ENCODE results near the gene ANKRD6.
"Not testable (repeated sequence)": the region's sequence is repeated elsewhere in the genome, so short reads cannot be mapped to it uniquely, and the experiment has no call there.

ANKRD6 gene

DNA sequence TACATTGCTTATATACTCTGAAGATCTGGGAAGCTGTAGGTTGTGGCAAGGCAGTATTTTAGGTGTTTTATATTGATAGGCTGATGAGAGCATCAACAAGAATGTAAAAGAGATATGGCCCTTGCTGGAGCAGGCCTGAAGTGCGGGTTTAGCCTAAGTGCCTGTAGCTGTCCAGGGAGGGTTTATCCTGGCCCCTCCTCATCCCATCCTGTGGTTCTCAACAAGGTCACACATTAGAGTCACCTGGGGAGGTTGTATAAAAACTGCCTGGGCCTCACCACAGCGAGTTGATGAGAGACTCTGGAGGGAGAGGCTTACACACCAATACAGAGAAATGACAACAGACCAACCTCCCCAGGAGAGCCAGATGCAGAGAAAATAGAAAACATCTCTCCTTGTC lies 157.2 kb downstream of the ANKRD6 start:
- FAIRE-seq (no peak), DNase-seq (ENCODE audit: insufficient read length, low spot score) (no peak)

DNA sequence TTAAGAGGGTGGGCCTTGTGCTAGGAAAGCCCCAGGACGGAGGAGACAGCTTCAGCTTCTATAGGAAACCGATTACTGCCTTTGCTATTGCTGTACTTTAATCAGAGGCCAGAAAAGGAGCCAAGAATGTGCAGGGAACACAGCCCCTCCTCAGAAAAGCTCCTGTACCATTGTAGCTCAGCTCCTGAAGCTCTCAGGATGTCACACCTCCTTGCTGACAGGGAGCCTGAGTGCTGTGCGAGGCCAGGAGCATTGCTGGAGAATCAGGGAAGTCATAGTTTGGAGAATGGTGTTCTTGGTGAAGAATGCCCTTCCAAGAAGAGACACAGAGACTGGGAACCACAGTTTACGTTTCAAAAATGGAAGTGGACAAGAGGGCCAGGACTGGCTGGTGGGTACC lies 158.8 kb downstream of the ANKRD6 start:
- FAIRE-seq (no peak), DNase-seq (ENCODE audit: insufficient read length, low spot score) (no peak)

GRCh38 chr6:89596056-89596455 lies 163.1 kb downstream of the ANKRD6 start:
- no peak for DNase-seq (ENCODE audit: insufficient read length, low spot score)
- no peak for FAIRE-seq

GRCh38 chr6:89596484-89596883 lies 163.5 kb downstream of the ANKRD6 start:
- FAIRE-seq, result no peak
- DNase-seq (ENCODE audit: insufficient read length, low spot score), result no peak

DNA sequence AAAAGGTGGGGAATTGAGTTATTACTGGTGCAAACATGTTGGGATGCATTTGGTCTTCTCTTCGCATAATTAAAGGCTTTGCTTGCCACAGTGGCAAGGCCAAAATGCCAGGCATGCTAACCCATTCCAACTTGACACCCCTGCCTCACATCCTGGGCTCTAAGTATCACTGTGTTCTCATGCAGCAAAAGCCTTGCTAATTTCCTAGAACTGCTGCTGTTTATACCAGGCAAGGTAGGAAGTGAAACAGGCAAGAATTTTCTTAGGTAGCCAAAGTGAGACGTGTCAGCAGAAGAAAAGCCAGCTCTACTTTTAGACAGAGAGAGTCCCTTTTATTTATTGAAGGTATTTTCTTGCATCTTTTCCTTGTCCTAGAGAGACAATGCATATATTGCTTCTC lies 164.4 kb downstream of the ANKRD6 start:
- no peak for DNase-seq (ENCODE audit: insufficient read length, low spot score)
- FAIRE-seq, result no peak

DNA sequence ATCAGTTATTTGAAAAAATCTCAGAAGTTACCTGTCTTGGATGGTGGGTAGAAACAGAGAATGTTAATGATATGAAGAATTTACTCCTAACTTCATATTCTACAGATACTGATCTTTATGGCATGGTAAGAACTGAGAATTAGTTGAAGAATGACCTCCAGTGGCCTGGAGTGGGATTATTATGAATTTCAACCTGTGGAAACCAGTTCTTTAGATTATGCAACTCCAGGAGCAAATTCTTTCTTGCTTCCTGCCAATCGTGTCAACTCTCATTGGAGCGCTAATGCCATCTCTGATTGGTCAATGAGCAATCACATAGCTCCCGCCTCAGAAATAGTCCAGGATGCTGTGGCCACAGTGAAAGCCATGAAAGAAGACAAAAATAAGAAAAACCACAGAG lies 165.0 kb downstream of the ANKRD6 start:
- peak; percentile 53 for DNase-seq (ENCODE audit: insufficient read length, low spot score)
- FAIRE-seq, result no peak

- FAIRE-seq (no peak), DNase-seq (ENCODE audit: insufficient read length, low spot score) (no peak)
Observed at GRCh38 chr6:89599727-89600126, 166.8 kb downstream of the ANKRD6 start.

GRCh38 chr6:89602166-89602565 lies 169.2 kb downstream of the ANKRD6 start:
- no peak for FAIRE-seq
- no peak for DNase-seq (ENCODE audit: insufficient read length, low spot score)

- DNase-seq (ENCODE audit: insufficient read length, low spot score) (no peak), FAIRE-seq (no peak)
Observed at GRCh38 chr6:89604653-89605052, 171.7 kb downstream of the ANKRD6 start.

DNA sequence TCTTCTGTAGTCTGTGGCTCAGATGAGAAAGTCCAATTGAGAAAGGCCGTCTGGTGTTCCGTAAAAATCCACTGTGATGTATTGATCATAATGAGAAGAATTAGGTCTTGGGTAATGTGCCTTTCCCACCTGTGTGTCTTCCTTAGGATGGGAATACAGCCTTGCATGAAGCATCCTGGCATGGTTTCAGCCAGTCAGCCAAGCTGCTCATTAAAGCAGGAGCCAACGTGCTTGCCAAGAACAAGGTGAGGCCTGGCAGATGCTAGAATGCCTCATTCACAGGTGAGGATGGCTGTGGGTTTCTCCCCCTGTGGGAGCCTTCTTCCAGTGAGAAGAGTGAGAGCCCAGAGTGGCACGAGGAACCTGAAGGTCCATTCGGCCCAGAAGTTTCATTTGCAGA lies 172.9 kb downstream of the ANKRD6 start:
- no peak for DNase-seq (ENCODE audit: insufficient read length, low spot score)
- FAIRE-seq, result no peak

DNA sequence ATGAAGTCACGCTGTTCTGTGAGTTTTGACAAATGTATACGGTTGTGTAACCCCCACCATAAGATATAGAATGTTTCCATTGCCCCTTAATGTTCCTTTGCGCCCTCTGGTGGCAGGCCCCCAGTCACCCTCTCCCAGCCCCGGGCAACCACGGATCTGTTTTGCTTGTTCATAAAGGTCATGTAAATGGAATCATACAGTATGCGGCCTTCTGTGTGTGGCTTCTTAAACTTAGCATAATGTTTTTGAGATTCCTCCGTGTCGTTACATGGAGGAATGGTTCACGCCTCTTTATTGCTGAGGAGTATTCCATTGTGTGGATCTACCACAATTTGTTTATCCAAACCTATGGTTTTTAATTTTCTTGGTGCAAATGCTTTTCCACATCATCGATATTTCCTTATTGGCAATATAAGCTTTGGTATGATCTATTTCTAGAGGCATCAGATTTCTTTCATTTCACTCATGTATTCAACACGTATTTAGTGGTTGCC lies 177.2 kb downstream of the ANKRD6 start:
- FAIRE-seq (no peak), DNase-seq (ENCODE audit: insufficient read length, low spot score) (peak; percentile 51)

GRCh38 chr6:89611666-89612065 lies 178.7 kb downstream of the ANKRD6 start:
- DNase-seq (ENCODE audit: insufficient read length, low spot score) (no peak), FAIRE-seq (no peak)

- DNase-seq (ENCODE audit: insufficient read length, low spot score) (no peak), FAIRE-seq (no peak)
Observed at GRCh38 chr6:89612121-89612520, 179.2 kb downstream of the ANKRD6 start.

DNA sequence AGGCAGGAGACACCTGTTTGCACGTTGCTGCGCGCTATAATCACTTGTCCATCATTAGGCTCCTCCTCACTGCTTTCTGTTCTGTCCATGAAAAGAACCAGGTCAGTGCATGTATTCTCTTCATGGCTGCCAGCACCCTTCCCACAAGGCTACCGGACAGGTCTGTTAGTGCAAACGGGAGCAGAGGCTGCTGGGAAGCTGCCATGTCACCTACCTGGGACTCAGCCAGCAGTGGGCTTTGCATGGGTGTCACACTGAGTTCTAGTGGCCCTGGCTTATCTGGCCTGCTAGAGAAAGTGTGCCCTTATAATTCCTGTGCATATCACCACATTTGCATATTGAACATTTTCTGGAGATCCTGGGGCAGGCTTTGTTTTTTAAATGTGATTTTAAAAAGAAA lies 180.8 kb downstream of the ANKRD6 start:
- DNase-seq (ENCODE audit: insufficient read length, low spot score), result no peak
- no peak for FAIRE-seq

DNA sequence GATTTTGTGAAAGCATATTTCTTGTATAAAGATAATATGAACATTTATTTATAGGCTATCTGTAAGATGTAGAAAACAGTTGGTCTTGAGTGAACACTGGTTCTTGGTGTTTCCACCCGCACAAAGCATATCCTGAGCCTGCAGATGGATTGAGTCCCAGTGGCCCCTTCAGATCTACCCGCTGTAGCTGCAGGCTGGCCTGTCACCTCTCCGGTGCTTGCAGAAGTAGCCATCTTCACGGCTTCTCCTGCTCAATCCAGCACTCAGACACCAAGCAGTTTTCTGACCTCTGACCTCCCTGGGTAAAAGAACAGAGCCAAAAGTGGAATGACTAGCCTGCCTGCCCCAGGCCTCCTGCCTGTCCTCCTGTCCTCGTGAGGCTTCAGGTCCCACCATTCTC lies 182.9 kb downstream of the ANKRD6 start:
- FAIRE-seq (no peak), DNase-seq (ENCODE audit: insufficient read length, low spot score) (no peak)

- DNase-seq (ENCODE audit: insufficient read length, low spot score) (no peak), FAIRE-seq (no peak)
Observed at GRCh38 chr6:89616531-89616930, 183.6 kb downstream of the ANKRD6 start.

- FAIRE-seq (no peak), DNase-seq (ENCODE audit: insufficient read length, low spot score) (no peak)
Observed at GRCh38 chr6:89618026-89618425, 185.1 kb downstream of the ANKRD6 start.

GRCh38 chr6:89619567-89619966 lies 186.6 kb downstream of the ANKRD6 start:
- DNase-seq (ENCODE audit: insufficient read length, low spot score), result no peak
- FAIRE-seq, result no peak

GRCh38 chr6:89623749-89624148 lies 190.8 kb downstream of the ANKRD6 start:
- no peak for FAIRE-seq
- no peak for DNase-seq (ENCODE audit: insufficient read length, low spot score)

GRCh38 chr6:89630488-89630887 lies 197.5 kb downstream of the ANKRD6 start:
- FAIRE-seq, result no peak

DNA sequence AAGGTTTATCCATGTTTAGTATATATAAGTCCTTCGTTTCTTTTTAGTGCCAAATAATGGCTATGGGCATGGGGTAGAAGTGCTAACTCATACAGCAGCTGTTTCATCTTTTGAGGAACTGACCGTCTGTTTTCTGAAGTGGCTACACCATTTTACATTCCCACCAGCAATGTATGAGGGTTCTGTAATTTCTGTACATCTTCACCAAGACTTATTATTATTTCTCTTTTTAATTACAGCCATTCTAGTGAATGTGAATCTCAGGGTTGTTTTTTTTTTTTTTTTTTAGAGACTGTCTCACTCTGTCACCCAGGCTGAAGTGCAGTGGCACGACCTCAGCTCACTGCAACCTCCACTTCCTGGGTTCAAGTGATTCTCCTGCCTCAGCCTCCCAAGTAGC lies 203.5 kb downstream of the ANKRD6 start:
- not testable (repeated sequence) for DNase-seq (ENCODE audit: insufficient read length, low spot score); FAIRE-seq

More at GRCh38 chr6:89630488-89630887, 197.5 kb downstream of the ANKRD6 start:
- DNase-seq (ENCODE audit: insufficient read length, low spot score), result no peak

DNA sequence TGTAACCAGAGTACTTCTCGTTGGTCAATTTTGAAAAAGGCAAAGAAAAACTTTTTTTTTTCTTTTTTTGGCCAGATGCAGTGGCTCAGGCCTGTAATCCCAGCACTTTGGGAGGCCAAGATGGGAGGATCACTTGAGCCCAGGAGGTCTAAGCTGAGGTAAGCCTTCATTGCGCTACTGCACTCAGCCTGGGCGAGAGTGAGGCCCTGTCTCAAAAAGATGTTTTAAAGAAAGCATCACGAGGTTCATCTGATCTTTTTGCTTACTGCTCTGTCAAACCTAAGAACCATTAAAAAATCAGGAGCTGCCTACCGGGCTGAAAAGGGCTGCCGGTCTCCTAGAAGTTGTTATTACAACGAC lies 205.0 kb downstream of the ANKRD6 start:
- FAIRE-seq, result no peak

More for the DNA sequence above, 205.0 kb downstream of the ANKRD6 start:
- no peak for DNase-seq (ENCODE audit: insufficient read length, low spot score)

All from HTR-8/SVneo (cell line).